Activated naive CD4-positive, alpha-beta T cell treated with anti-CD3 and anti-CD28 coated beads for 36 hours (primary cell): ENCODE data around the gene LIPC. TPM values are rescaled to one million over a fixed set of nuclear protein-coding genes. Genes with fewer than 3 reads are reported as not detected.

Source experiments
- CTCF ChIA-PET: fragments of 350-600 bp; sonication (Branson Sonifier 250); formaldehyde crosslinking; loops from one replicate; lab custom pipeline; 2021; ENCODE audit warnings: antibody characterized with exemption; lab: Charles Lee
- DNase-seq: peaks from one replicate; pipeline ENCODE4 v3.0.0-alpha.2; 2020
- H3K27ac Mint-ChIP-seq: one replicate; pipeline ENCODE4 v1.8.0; 2021; ENCODE audit warnings: mild to moderate bottlenecking, mixed read lengths
- H3K27me3 Mint-ChIP-seq: one replicate; pipeline ENCODE4 v1.8.0; 2021; ENCODE audit warnings: low read depth, mixed read lengths
- H3K36me3 Mint-ChIP-seq: one replicate; pipeline ENCODE4 v1.8.0; 2021; ENCODE audit warnings: low read depth, mixed read lengths
- H3K4me1 Mint-ChIP-seq: one replicate; pipeline ENCODE4 v1.8.0; 2021; ENCODE audit warnings: low read depth, mixed read lengths
- H3K4me3 Mint-ChIP-seq: one replicate; pipeline ENCODE4 v1.8.0; 2021; ENCODE audit warnings: mild to moderate bottlenecking, moderate library complexity, mixed read lengths
- H3K9me3 Mint-ChIP-seq: one replicate; pipeline ENCODE4 v1.8.0; 2021; ENCODE audit warnings: mixed read lengths
- intact Hi-C: fragments of 100-400 bp; cut with micrococcal nuclease; formaldehyde crosslinking; loops from one replicate; pipeline ENCODE4 v1.15.1; 2023
- total RNA-seq, 2 experiments: library from RNA; stranded (reverse); gene quantifications; one replicate each; pipeline ENCODE4 v1.2.3, GENCODE V29; 2021

The LIPC gene
- total RNA-seq, 2 experiments from 2014 or later: 0.14 to 0.47 TPM

GRCh38 chr15:58462973-58463663, 31.3 kb downstream of the LIPC start:
- intact Hi-C loops: no loop called here
- Mint-ChIP-seq H3K36me3 (no peaks in the 10 kb centered on the region), H3K27ac (no peak overlapping the region)

GRCh38 chr15:58463815-58464650, 32.2 kb downstream of the LIPC start:
- DNase-seq: no peak
- Mint-ChIP-seq H3K27ac (no peak overlapping the region), H3K4me1 (peaks cover 59% of the 10 kb centered on the region), H3K4me3 (no peak overlapping the region), H3K36me3 (no peaks in the 10 kb centered on the region), H3K9me3 (no peaks in the 10 kb centered on the region), H3K27me3 (no peaks in the 10 kb centered on the region)
- CTCF ChIA-PET: no interaction called here
- intact Hi-C loops: no loop called here

More at GRCh38 chr15:58462973-58463663, 31.3 kb downstream of the LIPC start:
- no peaks in the 10 kb centered on the region for H3K9me3 Mint-ChIP-seq
- no peak for DNase-seq
- peaks cover 68% of the 10 kb centered on the region for H3K4me1 Mint-ChIP-seq
- no peaks in the 10 kb centered on the region for H3K27me3 Mint-ChIP-seq
- H3K4me3 Mint-ChIP-seq: no peak overlapping the region
- CTCF ChIA-PET: no interaction called here

DNA sequence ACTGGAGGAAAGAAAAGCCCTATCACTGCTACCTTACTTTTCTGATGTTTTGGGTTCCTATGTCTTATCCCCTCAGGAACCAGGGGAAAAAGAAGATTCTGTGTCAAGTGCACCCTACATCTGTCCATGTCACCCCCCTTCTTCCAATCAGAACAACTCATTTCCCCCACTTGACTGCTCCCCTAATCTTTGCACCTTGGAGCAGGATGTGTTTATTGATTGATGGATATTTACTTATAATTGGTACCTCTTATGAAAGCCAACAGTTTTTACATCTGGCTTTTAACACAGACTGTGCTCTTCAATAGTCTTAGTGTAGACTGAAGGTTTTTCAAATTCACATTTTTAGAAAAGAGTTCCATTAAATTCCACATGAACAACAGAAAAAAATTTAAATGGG, 33.3 kb downstream of the LIPC start:
- H3K27me3 Mint-ChIP-seq: no peaks in the 10 kb centered on the region
- peaks cover 50% of the 10 kb centered on the region for H3K4me1 Mint-ChIP-seq
- no peak overlapping the region for H3K27ac Mint-ChIP-seq
- H3K9me3 Mint-ChIP-seq: no peaks in the 10 kb centered on the region
- CTCF ChIA-PET: no interaction called here
- intact Hi-C loops: no loop called here
- H3K36me3 Mint-ChIP-seq: no peaks in the 10 kb centered on the region
- DNase-seq: no peak
- no peak overlapping the region for H3K4me3 Mint-ChIP-seq

DNA sequence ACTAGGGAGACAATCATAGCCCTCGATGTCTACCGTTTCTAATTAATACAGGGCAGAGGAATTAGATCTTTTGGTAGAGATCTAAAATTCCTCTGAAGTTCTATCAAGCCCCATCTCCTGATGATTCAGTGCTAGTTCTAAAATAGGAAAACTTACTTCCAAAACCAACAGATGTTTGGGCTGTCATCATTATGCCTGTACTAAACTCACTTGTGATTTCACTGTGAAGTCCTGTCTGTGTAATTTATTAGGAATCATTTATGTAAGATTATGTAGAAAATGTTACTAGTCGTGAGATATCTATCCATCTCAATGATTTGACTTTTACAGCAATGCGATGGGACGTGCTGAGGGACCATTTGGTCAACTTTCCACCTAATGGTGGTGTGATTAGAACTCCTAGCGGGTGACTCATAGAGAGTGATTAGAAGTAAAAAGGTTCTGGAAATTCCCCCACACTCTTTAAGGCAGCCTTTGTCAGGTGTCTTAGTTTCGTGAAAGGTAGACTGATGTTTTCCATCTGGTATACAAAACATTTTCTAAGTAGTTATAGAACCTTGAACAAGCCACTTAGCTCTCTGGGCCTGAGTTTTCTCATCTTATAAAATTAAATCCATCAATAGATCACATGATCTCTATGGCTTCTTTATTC, 34.2 kb downstream of the LIPC start:
- Mint-ChIP-seq H3K4me3 (no peak overlapping the region), H3K27me3 (no peaks in the 10 kb centered on the region), H3K9me3 (no peaks in the 10 kb centered on the region), H3K27ac (no peak overlapping the region), H3K36me3 (no peaks in the 10 kb centered on the region), H3K4me1 (peaks cover 43% of the 10 kb centered on the region)
- CTCF ChIA-PET: no interaction called here
- intact Hi-C loops: no loop called here
- DNase-seq: no peak

DNA sequence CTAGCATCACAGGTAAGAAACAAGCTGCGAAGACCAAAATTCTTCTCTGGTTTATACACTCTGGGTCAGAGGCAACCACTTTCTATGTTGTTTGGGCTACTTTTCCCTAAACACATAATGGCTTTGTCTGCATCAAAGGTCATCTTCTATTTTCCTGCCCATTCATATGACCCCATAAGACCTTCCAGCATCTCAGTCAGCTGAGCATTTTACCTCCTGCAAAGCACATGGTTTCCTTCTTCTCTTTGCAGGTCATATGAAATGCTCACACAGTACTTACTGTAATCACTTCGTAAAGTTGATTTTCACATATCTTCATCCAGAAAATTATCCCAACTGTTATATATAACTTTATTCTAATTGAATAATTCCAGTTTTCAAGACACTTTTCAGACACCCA, 34.8 kb downstream of the LIPC start:
- CTCF ChIA-PET: no interaction called here
- H3K36me3 Mint-ChIP-seq: no peaks in the 10 kb centered on the region

GRCh38 chr15:58467121-58467721, 35.4 kb downstream of the LIPC start:
- H3K27me3 Mint-ChIP-seq: no peaks in the 10 kb centered on the region
- intact Hi-C loops: no loop called here
- no peaks in the 10 kb centered on the region for H3K9me3 Mint-ChIP-seq
- H3K36me3 Mint-ChIP-seq: no peaks in the 10 kb centered on the region
- no peak for DNase-seq
- H3K27ac Mint-ChIP-seq: no peak overlapping the region
- H3K4me3 Mint-ChIP-seq: no peak overlapping the region
- CTCF ChIA-PET: no interaction called here
- peaks cover 42% of the 10 kb centered on the region for H3K4me1 Mint-ChIP-seq

More for the DNA sequence above, 34.8 kb downstream of the LIPC start:
- peaks cover 43% of the 10 kb centered on the region for H3K4me1 Mint-ChIP-seq
- H3K27me3 Mint-ChIP-seq: no peaks in the 10 kb centered on the region
- no peak overlapping the region for H3K4me3 Mint-ChIP-seq
- intact Hi-C loops: no loop called here
- H3K27ac Mint-ChIP-seq: no peak overlapping the region
- H3K9me3 Mint-ChIP-seq: no peaks in the 10 kb centered on the region
- no peak for DNase-seq

DNA sequence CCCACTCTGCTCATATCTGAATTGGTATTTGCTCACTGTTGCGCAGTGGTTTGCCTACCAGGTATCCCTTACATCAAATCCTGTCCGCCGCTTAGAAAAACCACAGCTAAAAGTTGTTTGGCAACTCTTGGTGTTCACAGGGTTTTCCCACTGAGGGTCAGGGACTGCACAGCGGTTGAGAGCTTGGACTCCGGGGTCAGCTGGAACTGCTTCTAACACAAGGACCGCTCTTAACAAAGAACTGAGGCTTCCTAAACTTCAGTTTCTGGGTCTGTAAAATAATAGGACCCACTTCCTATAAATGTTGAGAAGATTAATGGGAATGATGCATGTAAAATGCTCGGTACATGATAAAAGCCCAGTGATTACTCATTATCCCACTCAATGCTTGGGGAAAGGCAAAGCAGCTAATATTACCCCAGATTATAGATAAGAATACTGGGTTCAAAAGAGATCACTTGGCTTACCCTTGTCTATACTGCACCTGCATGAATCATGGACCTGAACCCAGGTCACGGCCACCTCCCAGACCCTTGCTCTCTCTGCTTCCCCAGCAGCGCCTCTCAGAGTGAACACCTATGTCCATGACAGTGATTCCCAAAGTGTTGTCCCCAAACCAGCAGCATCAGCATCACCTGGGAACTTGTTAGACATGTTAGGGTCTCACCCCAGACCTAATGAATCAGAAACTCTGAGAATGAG, 36.1 kb downstream of the LIPC start:
- H3K36me3 Mint-ChIP-seq: no peaks in the 10 kb centered on the region
- no peak overlapping the region for H3K4me3 Mint-ChIP-seq
- H3K4me1 Mint-ChIP-seq: peaks cover 40% of the 10 kb centered on the region
- H3K27ac Mint-ChIP-seq: no peak overlapping the region
- H3K27me3 Mint-ChIP-seq: no peaks in the 10 kb centered on the region
- DNase-seq: no peak
- CTCF ChIA-PET: no interaction called here
- no peaks in the 10 kb centered on the region for H3K9me3 Mint-ChIP-seq
- intact Hi-C loops: no loop called here

DNA sequence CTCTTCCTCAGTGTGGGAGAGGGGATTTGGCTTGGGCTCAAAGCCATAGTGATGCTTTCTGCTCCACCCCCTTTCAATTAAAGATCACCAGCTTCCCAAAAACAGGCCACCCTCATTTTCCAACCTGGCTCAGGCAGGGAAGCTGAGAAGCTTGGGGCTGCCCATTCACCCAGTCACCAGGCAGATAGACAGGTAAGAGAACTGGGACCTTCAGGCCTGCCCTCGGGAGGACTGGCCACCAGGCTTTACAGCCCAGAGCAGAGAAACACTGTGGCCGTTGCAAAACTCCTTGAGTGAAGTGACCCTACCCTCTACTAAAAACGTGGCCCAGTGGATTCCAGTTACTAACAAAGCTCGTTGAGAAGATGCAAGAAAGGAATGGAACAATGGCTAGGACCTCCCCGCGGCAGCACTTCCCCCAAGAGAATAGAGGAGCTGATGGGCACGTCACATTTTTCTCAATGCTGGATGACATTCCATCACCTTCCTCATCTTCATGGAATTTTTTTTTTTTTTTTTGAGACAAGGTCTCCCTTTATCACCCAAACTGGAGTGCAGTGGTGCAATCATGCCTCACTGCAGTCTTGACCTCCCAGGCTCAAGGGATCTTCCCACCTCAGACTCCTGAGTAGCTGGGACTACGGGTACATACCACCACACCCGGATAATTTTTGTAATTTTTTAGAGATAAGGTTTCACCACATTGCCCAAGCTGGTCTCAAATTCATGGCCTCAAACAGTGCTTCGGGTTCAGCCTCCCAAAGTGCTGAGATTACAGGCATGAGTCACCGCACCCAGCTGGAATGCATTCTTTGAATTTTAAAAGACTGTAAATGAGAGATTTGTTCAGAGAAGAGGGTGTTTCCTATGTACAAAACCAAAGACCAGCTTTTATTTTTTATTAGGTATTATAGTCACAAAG, 37.9 kb downstream of the LIPC start:
- CTCF ChIA-PET: interaction anchor here (0.6 kb wide), 1 partner anchor 106 kb away, joined by 3 read pairs; no protein-coding TSS in a partner anchor
- Mint-ChIP-seq H3K4me3 (no peak overlapping the region), H3K36me3 (no peaks in the 10 kb centered on the region), H3K27me3 (no peaks in the 10 kb centered on the region), H3K4me1 (peaks cover 42% of the 10 kb centered on the region), H3K9me3 (no peaks in the 10 kb centered on the region), H3K27ac (no peak overlapping the region)
- intact Hi-C loops: loop anchor here (5.0 kb wide), 1 partner anchor 47 kb away; no protein-coding TSS in a partner anchor
- no peak for DNase-seq

DNA sequence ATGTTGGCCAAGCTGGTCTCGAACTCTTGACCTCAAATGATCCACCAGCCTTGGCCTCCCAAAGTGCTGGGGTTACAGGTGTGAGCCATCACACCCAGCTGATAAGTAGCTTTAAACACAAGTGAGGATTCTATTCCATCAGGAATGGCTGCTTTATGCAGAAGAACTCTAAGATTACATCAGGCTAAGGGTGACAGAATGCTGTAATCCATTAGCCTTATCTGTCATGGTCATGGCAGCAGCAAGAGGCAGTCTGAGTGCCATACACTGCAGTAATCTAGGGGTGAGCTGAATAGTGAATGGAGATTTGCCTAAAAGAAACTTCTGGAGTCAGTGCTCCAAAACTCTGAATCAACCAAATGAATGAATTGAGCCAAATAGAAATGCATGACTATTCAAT, 39.6 kb downstream of the LIPC start:
- H3K9me3 Mint-ChIP-seq: no peaks in the 10 kb centered on the region
- H3K36me3 Mint-ChIP-seq: peaks cover 1% of the 10 kb centered on the region
- DNase-seq: no peak
- no peak overlapping the region for H3K4me3 Mint-ChIP-seq
- CTCF ChIA-PET: interaction anchor here (0.6 to 1.0 kb wide), 3 partner anchors 11 to 251 kb away, joined by 3 read pairs; no protein-coding TSS in a partner anchor
- no peak overlapping the region for H3K27ac Mint-ChIP-seq
- intact Hi-C loops: loop anchor here (5.0 kb wide), 1 partner anchor 49 kb away; no protein-coding TSS in a partner anchor
- H3K4me1 Mint-ChIP-seq: peaks cover 45% of the 10 kb centered on the region
- H3K27me3 Mint-ChIP-seq: no peaks in the 10 kb centered on the region

DNA sequence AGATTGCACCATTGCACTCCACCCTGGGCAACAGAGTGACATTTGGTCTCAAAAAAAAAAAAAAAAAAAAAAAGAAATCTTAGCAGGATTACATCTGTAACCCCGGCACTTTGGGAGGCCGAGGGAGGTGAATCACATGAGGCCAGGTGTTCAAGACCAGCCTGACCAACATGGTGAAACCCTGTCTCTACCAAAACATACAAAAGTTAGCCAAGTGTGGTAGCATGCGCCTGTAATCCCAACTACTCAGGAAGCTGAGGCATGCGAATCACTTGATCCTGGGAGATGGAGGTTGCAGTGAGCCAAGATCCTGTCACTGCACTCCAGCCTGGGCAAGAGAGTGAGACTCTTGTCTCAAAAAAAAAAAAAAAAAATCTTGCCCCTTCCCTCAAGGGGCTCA, 40.4 kb downstream of the LIPC start:
- peaks cover 45% of the 10 kb centered on the region for H3K4me1 Mint-ChIP-seq
- no peak for DNase-seq
- H3K9me3 Mint-ChIP-seq: no peaks in the 10 kb centered on the region
- intact Hi-C loops: loop anchor here (1.0 to 5.0 kb wide), 6 partner anchors 17 to 461 kb away; partner anchors contain the start of genes ADAM10 and SLTM
- H3K4me3 Mint-ChIP-seq: no peak overlapping the region
- CTCF ChIA-PET: interaction anchor here (1.0 kb wide), 1 partner anchor 11 kb away, joined by 3 read pairs; no protein-coding TSS in a partner anchor
- H3K36me3 Mint-ChIP-seq: peaks cover 1% of the 10 kb centered on the region
- H3K27ac Mint-ChIP-seq: no peak overlapping the region
- no peaks in the 10 kb centered on the region for H3K27me3 Mint-ChIP-seq
